GM21423 (cell line): ENCODE measurements around the gene CABLES2.
"Not testable (repeated sequence)": the region's sequence is repeated elsewhere in the genome, so short reads cannot be mapped to it uniquely, and the experiment has no call there.

Experiments
- ATAC-seq: cut with Tn5 transposase; IDR thresholded peaks from one replicate; pipeline ENCODE4 v1.9.1; 2021; ENCODE audit warnings: mild to moderate bottlenecking, moderate library complexity; ENCODE audit not compliant: unreplicated experiment

CABLES2 gene

DNA sequence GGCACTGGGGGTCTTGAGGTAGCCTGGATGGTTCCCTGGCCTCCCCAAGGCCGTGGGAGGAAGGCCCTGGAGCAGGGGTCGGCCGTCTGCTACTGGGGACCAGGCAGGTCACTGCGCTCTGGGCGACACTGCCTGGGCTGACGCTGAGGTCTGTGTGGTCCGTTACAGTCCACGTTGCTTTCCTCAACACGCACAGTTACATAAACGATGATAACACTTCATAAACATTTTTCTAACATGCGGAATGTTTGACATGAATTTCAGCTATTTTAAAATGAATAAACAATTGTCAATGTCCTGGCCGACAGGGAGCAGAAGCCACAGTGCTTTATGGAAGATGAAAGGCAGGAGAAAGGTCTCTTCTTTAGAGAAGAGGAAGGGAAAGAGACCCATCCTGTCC lies 30.4 kb upstream of the CABLES2 start:
- no peak for ATAC-seq

GRCh38 chr20:62436692-62437091 lies 29.6 kb upstream of the CABLES2 start:
- no peak for ATAC-seq

DNA sequence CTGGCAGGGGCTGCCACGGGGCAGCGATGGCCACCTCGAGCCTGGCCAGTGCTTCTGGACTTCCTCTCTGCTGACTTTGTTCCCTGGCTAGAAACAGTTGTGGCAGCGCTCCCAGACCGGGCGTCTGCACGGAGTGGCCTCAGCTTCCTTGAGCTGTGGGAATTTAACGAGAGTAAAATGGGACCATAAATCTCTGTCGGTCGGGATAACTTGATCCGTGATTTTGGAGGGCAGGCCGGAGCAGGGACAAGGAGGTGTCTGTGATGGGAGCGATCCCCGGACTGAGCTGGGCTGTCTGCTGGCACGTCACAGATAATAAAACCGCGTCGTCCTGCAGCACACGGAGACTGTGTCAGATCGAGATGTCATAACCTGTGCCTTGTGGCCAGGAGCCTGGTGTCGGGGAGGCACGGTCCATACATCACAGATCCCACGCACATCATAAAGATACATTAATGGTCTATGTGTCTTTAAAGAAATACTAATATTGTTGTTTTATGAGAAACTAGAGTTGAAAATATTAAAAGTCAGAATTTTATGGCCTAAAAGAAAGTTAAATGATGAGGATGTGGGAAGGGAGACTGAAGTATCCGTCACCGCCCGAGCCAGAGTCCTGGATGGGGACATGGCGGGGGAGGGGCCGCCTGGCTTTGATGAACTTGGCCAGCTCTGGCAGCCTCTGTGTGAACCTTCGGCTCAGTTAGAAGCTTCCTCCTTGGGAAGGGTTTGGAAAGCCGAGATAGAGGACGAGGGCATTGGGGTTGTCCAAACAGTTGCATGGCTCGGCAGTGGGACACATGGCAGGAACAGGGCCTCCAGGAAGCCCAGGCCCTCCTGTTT lies 26.8 kb upstream of the CABLES2 start:
- no peak for ATAC-seq

DNA sequence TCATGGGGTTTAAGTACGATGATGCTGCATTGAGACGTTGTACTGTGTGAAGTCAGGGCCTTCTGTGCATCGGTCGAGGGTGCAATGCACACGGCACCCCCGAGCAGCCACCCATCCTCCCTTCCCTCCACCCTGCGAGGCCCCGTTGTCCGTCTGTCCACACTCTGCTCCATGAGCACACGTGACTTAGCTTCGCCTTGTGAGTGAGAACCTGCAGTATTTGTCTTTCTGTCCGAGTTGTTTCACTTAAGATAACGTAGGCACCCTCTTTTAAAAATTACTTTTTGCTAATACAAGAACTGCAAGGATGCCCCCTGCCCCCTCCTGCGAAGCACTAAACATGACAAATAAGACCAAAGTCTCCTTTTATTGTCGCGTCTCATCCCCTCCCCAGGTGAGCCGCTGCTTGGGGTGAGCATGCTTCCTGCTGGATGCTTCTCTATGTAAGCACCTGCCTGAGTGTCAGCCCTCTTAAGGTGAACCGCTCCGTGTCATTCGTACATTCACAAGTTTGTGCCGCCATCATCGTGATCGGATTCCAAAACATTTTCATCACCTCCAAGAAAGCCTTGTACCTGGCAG lies 23.9 kb upstream of the CABLES2 start:
- no peak for ATAC-seq

DNA sequence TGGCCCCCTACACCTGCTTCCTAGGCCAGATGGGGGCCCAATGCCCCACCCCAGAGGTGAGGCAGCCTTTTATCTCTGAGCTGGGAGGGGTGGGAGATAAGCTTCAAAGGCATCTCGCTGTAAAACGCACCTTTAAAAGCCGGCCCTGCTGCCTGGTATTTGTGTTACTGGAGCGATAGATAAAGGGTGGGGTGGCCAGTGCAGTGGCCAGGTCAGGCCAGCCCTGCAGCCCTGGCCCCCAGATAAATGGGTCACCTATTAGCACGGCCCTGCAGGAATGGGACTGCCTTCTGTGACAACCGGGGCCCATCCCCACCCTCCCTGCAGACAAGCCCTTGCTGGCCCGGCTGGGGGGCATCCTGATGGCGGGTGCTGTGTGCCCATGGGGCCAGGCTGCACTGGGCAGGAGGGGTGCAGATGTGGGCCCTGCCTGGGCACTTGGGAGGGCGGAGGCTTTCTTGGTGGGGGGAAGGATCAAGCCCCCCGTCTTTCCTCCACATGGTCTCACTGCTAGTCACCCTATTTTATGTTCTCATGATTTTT lies 23.3 kb upstream of the CABLES2 start:
- ATAC-seq: no peak

- ATAC-seq: no peak
Observed at GRCh38 chr20:62429455-62430310, 22.6 kb upstream of the CABLES2 start.

DNA sequence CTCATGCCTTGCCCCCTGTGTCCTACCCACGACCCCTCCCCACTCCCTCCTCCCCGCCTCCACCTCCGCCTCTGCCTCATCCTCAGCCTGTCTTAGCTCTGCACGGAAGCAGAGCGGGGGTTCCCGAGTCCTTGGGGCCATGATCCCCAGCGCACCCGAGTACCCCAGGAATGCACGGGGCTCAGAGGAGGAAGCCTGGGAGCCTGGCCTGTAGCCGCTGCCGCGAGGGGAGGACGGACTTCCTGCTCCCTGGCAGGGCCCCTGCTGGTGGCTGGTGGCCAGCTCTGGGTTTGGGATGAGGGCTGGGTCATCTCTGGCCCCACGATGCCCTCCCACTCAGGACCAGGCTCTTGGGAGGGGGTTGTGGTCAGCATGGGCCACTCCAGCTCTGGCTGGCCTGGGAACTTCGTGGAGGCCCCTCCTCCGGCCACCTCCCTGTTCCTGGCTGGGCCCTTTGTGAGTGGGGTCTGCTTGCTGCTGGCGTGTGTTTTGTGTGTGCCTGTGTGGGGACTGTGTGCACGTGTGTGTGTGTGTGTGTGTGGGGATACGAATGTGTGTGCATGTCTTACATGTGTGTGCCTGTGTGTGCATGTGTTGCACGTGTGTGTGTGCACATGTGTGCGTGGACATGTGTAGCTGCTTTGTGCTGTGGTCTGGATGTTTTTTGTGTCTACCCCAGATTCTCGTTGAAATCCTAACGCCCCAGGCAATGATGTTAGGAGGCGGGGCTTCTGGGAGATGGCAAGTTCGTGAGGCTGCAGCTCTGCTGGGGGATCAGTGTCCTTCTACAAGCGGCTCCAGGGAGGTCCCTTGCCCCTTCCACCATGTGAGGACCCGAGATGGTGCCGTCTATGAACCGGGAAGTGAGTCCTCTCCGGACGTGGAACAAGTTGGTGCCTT lies 21.6 kb upstream of the CABLES2 start:
- ATAC-seq: no peak

- ATAC-seq: no peak
Observed at GRCh38 chr20:62428002-62428372, 20.9 kb upstream of the CABLES2 start.

DNA sequence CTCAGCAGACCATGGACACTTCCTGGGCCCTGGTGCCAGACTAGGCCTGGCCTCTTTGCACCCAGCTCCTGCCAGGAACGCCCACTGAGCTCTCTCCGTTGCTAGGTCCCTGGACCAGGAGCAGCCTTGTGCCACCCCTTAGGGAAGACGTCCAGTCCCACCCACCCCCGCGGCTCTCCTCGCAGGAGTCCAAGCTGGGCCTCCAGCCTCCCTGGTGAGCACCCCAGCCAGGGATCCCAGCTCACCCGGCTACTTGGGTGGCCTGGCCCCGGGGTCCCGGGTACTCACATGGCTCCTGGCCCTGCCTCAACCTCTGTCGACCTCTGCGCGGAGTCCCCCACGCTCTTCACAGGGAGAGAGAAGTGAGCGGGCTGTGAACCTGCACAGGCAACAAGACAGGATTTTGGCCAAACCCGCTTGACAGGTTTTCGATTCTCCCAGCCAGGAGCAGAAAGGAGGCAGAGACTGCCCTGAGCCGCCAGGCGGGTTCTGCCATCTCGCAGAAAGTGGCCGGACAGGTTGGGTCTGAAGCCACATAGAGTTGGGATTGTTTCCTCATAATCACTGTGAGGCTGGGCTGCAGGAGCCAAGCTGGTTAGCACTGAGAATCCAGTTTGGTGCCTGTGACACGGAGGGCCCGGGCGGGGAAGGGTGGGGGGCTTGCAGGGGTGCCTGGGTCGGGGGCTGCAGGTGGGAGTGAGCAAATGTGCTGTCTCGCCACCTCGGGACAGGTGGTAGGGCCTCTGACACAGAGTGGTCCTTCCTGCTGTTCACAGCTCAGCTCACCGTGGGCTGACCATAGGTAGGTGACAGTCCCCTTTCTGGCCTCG lies 20.3 kb upstream of the CABLES2 start, which contains the start of gene RBBP8NL:
TSS of gene RBBP8NL (minus strand) at position 368 of the 830 bp plus-strand sequence. CDS start 7,892 bp downstream, outside the sequence.
- no peak for ATAC-seq

DNA sequence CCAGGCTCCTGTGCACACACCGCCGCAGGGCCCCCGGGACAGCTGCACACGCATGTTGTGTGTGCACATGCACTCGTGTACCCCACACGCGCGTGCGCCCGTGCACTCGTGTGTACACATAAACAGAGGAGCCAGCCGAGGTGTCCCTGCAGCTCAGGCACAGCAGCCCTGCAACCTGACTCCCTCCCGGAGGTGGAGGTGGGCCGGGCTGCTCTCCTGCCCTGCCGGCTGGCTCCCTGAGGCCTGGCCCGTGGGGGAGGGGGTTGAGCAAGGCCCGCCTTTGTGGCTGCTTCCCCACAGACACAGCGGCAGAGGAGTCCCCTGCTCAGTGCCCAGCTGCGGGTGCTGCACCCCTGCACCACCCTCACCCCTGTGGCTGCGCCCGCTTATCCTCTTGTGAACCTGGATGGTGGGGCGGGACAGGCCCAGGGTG lies 19.6 kb upstream of the CABLES2 start:
- no peak for ATAC-seq

DNA sequence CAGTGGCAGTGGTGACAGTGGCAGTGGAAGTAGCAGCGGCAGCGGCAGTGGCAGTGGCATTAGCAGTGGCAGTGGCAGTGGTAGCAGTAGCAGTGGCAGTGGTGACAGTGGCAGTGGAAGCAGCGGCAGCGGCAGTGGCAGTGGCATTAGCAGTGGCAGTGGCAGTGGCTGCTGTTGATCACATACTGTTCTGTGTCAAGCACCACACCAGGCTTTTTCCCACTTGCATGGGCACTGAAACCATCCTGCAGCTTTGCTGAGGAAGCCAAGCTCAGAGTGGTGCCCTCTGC lies 18.9 kb upstream of the CABLES2 start:
- not testable (repeated sequence) for ATAC-seq

GRCh38 chr20:62425281-62426058 lies 18.4 kb upstream of the CABLES2 start:
- ATAC-seq: no peak

DNA sequence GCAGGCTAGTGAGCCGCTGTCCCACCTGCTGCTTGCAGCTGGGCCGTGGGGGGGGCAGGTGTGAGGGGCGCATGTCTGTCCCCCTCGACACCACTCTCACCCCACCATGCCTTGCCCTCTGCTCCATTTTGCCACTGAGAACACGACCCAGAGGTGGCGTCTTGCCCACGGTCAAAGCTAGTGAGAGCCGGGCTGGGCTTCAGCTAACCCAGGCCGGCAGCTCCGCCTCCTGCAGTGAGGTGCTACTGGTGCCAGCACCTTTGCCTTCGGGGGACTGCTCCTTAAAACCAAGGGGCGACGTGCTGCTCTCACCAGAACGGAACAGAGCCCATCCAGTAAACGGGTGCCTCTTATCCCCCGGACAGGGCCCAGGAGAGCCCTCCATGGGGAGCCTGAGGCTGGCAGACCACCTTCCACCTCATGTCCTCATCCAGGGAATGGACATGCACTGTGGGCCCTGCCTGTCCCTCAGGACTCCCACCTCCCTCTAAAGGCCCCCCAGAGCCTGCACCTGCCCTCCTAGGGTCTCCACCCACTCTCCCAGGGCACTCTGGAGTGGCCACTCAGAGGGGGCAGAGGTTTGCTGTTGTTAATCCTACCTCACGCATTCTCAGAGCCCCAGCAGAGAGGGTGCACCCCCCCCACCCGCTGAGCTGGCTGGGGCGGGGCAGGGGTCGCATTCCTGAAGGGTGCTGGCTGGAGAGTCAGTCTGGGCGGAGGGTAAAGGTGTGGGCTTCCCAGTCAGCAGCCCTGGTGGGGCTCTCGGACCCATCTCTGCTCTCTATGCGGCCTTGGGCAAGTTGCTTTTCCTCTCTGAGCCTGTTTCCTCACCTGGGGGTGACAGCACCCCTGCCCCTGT lies 17.4 kb upstream of the CABLES2 start:
- ATAC-seq: no peak

DNA sequence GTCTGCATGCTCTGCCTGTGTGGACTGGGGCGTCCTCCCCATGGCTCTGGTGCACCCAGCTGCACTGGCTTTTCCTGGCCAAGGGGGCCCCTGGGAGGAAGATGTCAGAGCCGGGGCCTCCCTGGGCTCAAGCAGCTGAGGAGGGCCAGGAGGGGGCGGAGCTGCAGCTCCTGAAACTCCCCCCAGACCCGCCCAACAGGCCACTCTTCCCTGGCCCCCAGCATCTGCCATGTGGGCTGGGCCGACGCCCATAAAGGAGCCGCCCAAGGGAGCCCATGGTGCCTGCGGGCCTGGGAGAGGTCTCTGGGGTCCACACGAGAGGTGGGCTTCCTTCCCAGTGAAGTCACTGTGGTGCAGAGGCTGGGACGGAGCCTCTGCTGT lies 16.2 kb upstream of the CABLES2 start:
- ATAC-seq: no peak

DNA sequence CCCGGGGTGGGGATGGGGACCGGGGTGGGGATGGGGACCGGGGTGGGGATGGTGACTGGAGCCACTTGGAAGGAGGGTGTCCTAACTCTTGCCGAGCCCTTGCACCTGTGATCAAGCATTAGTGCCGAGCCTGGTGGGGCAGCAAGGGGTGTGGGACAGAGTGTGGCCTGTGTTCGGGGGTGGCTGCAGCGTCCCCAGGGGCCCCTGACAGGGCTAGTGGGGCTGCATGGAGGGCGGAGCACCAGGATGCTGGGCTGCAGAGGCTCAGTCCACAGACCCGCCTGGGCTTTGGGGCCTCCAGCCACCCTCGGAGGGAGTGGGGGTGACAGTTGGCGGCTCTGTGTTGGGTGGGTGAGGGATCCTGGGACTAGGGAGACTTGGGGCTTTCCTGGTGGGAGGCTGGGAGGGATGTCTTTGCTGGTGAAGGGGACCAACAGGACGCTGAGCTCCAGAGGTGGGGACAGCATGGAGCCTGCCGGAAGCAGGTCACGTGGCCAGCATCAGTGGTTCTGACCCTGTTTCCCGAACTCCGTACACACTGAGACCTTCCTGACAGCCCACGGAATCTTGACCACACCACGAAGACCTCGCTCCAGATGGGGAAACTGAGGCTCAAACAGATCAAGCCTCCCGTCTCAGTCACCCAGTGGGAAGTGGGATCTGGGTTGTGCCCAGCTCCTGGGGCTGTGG lies 15.7 kb upstream of the CABLES2 start:
- no peak for ATAC-seq

DNA sequence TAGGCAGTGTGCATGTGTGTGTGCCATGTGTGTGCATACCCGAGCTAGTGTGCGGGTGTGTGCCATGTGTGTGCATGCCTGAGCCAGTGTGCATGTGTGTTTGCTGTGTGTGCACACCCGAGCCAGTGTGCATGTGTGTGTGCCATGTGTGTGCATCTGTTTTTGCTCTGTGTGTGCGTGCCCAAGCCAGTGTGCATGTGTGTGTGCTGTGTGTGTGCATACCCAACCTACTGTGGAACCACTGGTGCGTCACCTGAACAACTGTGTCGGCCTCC lies 14.6 kb upstream of the CABLES2 start:
- ATAC-seq: no peak

DNA sequence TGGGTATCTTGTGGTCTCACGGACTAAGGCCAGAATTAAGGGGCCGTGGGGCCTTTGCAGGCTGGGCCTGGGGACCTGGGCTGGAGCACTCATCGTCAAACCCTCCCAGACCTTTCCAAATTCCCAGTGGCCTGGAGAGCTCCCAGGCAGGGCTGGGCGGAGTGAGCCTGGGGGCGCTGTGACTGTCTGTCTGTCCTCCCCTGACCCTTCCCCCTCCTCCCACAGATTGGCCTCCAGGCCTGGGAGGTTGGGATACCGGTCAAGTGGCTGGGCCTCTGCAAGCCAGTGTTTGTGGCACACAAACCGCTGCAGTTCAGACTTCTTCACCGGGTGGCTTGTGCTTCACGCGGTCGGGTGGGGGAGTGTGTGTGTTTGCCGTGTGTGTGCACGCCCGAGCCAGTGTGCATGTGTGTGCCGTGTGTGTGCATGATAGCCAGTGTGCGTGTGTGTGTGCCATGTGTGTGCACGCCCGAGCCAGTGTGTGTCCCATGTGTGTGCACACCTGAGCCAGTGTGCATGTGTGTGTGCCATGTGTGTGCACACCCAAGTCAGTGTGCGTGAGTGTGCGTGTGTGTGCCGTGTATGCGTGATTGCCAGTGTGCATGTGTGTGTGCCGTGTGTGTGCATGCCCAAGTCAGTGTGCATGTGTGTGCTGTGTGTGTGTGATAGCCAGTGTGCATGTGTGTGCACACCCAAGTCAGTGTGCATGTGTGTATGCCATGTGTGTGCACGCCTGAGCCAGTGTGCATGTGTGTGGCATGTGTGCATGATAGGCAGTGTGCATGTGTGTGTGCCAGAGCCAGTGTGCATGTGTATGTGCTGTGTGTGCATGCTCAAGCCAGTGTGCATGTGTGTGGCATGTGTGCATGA lies 14.0 kb upstream of the CABLES2 start:
- no peak for ATAC-seq
